AG04449 (cell line): ENCODE measurements around the gene MYH8.

Experiments
- CTCF ChIA-PET: fragments of 350-600 bp; formaldehyde crosslinking; extraction: SDS; loops from one replicate; lab custom pipeline; 2021; ENCODE audit warnings: antibody characterized with exemption; lab: Yijun Ruan, JAX
- POLR2A ChIA-PET: fragments of 400-600, 350-600 bp; formaldehyde crosslinking; extraction: SDS; loops from one replicate; lab custom pipeline; 2020; ENCODE audit warnings: antibody characterized with exemption, inconsistent platforms; lab: Yijun Ruan, JAX
- DNase-seq: peaks from one replicate; pipeline ENCODE4 v3.0.0-alpha.2; 2010; ENCODE audit warnings: low read depth, low spot score
- H3K4me3 ChIP-seq: 2 replicates; pipeline ENCODE4 v1.5.1; 2011; ENCODE audit warnings: low read depth, mild to moderate bottlenecking, control low read depth, low read length
- TF ChIP-seq, protein P1 (sequence below): IDR thresholded peaks from one replicate; pipeline ENCODE4 v1.5.1; 2011; ENCODE audit warnings: mild to moderate bottlenecking, moderate library complexity, low read length, control low read depth, inconsistent platforms; ENCODE audit not compliant: insufficient read depth; ENCODE audit errors: missing control alignments

MYH8 gene

DNA sequence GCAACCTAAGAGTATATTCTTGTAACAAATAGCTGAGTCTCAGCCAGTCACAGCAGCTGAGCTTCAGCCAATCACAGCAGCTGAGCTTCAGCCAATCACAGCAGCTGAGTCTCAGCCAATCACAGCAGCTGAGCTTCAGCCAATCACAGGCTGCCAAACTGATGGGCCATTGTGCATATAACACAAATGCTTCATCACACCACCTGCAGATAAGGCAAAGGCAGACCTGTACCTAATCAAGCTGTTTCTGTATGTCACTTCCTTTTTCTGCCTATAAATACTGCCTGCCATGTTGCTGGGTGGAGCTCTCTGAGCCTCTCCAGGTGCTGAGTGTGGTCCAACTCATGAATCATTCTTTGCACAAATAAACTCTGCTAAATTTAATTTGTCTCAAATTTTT, 68.9 kb downstream of the MYH8 start:
- ChIA-PET POLR2A (no interaction called here), CTCF (interaction anchor here (0.9 to 1.1 kb wide), 2 partner anchors 9 to 264 kb away, joined by 3 read pairs; no protein-coding TSS in a partner anchor)
- TF ChIP-seq, protein P1, sequence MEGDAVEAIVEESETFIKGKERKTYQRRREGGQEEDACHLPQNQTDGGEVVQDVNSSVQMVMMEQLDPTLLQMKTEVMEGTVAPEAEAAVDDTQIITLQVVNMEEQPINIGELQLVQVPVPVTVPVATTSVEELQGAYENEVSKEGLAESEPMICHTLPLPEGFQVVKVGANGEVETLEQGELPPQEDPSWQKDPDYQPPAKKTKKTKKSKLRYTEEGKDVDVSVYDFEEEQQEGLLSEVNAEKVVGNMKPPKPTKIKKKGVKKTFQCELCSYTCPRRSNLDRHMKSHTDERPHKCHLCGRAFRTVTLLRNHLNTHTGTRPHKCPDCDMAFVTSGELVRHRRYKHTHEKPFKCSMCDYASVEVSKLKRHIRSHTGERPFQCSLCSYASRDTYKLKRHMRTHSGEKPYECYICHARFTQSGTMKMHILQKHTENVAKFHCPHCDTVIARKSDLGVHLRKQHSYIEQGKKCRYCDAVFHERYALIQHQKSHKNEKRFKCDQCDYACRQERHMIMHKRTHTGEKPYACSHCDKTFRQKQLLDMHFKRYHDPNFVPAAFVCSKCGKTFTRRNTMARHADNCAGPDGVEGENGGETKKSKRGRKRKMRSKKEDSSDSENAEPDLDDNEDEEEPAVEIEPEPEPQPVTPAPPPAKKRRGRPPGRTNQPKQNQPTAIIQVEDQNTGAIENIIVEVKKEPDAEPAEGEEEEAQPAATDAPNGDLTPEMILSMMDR: no peak
- DNase-seq: no peak
- H3K4me3 ChIP-seq: no peak overlapping the region

DNA sequence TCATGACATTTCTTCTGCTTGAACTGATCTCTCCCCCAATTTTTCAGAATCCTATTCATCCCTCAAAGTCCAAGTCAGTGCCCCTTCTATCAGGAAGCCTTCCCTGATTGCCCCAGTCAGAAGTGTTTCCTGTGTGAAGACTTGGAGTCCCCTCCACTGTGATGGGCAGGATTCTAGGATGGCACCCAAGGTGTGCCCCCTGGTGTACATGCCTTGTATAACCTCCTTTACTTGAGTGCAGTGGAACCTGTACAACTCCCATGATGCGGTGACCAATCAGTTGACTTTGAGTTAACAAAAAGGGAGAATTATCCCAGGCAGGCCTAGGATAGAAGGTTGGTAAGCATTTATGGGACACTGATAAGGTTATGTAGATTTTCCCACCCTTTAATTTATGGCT, 72.3 kb downstream of the MYH8 start:
- DNase-seq: no peak
- TF ChIP-seq, protein P1: peak; percentile 10
- CTCF ChIA-PET: no interaction called here
- no peak overlapping the region for H3K4me3 ChIP-seq
- POLR2A ChIA-PET: no interaction called here

DNA sequence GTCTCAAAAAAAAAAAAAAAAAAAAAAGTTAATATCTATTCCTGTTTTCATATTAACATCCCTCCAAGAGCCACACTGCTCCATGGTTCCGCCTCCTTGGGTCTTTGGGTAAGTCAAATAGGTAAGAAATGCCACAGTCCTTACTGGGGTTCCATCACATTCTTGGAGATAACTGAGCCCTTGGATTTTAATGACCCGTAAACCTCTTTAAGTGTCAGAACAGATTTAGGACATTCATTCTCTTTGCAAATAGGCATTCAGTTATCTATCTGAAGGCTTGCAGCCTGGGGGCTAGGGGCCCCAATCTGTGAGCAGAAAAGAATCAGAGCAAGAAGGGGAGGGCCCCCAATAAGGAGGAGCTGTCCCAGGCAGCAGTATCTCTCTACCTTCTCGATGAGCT, 76.9 kb downstream of the MYH8 start:
- ChIA-PET POLR2A (no interaction called here), CTCF (interaction anchor here (0.9 to 1.7 kb wide), 2 partner anchors 10 to 272 kb away, joined by 3 to 4 read pairs; no protein-coding TSS in a partner anchor)
- TF ChIP-seq, protein P1: no peak
- no peak overlapping the region for H3K4me3 ChIP-seq
- DNase-seq: no peak
